HEK293 (cell line): Measurements from ENCODE around the gene LDLRAD2.

Experiments used
- CTCF ChIA-PET: fragments of 350-600 bp; formaldehyde crosslinking; extraction: SDS; loops from one replicate; lab custom pipeline; 2021; ENCODE audit warnings: antibody characterized with exemption; lab: Yijun Ruan, JAX
- POLR2A ChIA-PET: fragments of 300-600 bp; formaldehyde crosslinking; extraction: SDS; loops from one replicate; lab custom pipeline; 2020; ENCODE audit warnings: antibody characterized with exemption, inconsistent platforms; lab: Yijun Ruan, JAX
- H3K27ac ChIP-seq: fragments of 200-500 bp; sonication (Bioruptor generic); 2 replicates; pipeline ENCODE4 v1.5.1; 2014; ENCODE audit warnings: low read depth, low read length, control low read depth, inconsistent platforms; ENCODE audit errors: extremely low read depth
- H3K36me3 ChIP-seq, 2 experiments: fragments of 200-500 bp in 1 of 2; sonication (Bioruptor generic) in 1 of 2; 1 replicate in 1 of 2; 2 replicates in 1 of 2; pipeline ENCODE4 v1.5.1; 2014 to 2017; ENCODE audit warnings: inconsistent platforms in 2 of 2, low read length in 2 of 2; ENCODE audit not compliant: control insufficient read depth in 2 of 2, insufficient read depth in 1 of 2
- H3K4me1 ChIP-seq: fragments of 200-500 bp; sonication (Bioruptor generic); 2 replicates; pipeline ENCODE4 v1.5.1; 2014; ENCODE audit warnings: mild to moderate bottlenecking, low read length, inconsistent platforms; ENCODE audit not compliant: control insufficient read depth, insufficient read depth
- H3K4me3 ChIP-seq: 2 replicates; pipeline ENCODE4 v1.5.1; 2011; ENCODE audit warnings: low read depth, mild to moderate bottlenecking, control low read depth, low read length, moderate library complexity
- H3K9me3 ChIP-seq: fragments of 200-500 bp; sonication (Bioruptor generic); 2 replicates; pipeline ENCODE4 v1.5.1; 2014; ENCODE audit warnings: low read depth, low read length, inconsistent platforms; ENCODE audit not compliant: control insufficient read depth, insufficient read depth
- AEBP2 ChIP-seq: fragments of 450-650 bp; formaldehyde crosslinking; IDR thresholded peaks from 2 replicates; pipeline ENCODE4 v1.5.1; 2016; ENCODE audit warnings: missing biosample characterization, missing genetic modification characterization, borderline replicate concordance
- ATF2 ChIP-seq: fragments of 450-650 bp; formaldehyde crosslinking; IDR thresholded peaks from 2 replicates; pipeline ENCODE4 v1.5.1; 2016; ENCODE audit warnings: missing biosample characterization, missing genetic modification characterization, low read depth
- GLIS2 ChIP-seq: fragments of 450-650 bp; formaldehyde crosslinking; IDR thresholded peaks from 2 replicates; pipeline ENCODE4 v1.5.1; 2016; ENCODE audit warnings: missing biosample characterization, missing genetic modification characterization
- IKZF3 ChIP-seq: fragments of 450-650 bp; IDR thresholded peaks from 2 replicates; pipeline ENCODE4 v1.5.0; 2018; ENCODE audit warnings: missing biosample characterization, mild to moderate bottlenecking, missing genetic modification characterization, moderate library complexity
- PRDM1 ChIP-seq: fragments of 450-650 bp; formaldehyde crosslinking; IDR thresholded peaks from 2 replicates; pipeline ENCODE4; 2016; ENCODE audit warnings: missing biosample characterization, missing genetic modification characterization
- REST ChIP-seq: fragments of 450-650 bp; formaldehyde crosslinking; IDR thresholded peaks from 2 replicates; pipeline ENCODE4 v1.5.1; 2016; ENCODE audit warnings: missing biosample characterization, missing genetic modification characterization
- ZBTB11 ChIP-seq: fragments of 450-650 bp; formaldehyde crosslinking; conservative IDR thresholded peaks from 2 replicates; pipeline ENCODE4 v1.5.1; 2016; ENCODE audit warnings: low read depth, missing biosample characterization, missing genetic modification characterization
- ZFP69B ChIP-seq: fragments of 450-650 bp; formaldehyde crosslinking; IDR thresholded peaks from 2 replicates; pipeline ENCODE4 v1.5.1; 2016; ENCODE audit warnings: missing biosample characterization, missing genetic modification characterization
- ZNF140 ChIP-seq: fragments of 450-650 bp; formaldehyde crosslinking; IDR thresholded peaks from 2 replicates; pipeline ENCODE4 v1.5.1; 2016; ENCODE audit warnings: missing biosample characterization, missing genetic modification characterization
- ZNF280C ChIP-seq: fragments of 450-650 bp; formaldehyde crosslinking; IDR thresholded peaks from 2 replicates; pipeline ENCODE4 v1.5.1; 2016; ENCODE audit warnings: missing biosample characterization, missing genetic modification characterization
- ZNF311 ChIP-seq: fragments of 450-650 bp; formaldehyde crosslinking; IDR thresholded peaks from 2 replicates; pipeline ENCODE4 v1.5.1; 2017; ENCODE audit warnings: missing biosample characterization, missing genetic modification characterization, borderline replicate concordance
- ZNF510 ChIP-seq: fragments of 450-650 bp; formaldehyde crosslinking; IDR thresholded peaks from 2 replicates; pipeline ENCODE4 v1.5.1; 2018; ENCODE audit warnings: mild to moderate bottlenecking, missing genetic modification characterization, missing biosample characterization; ENCODE audit not compliant: insufficient replicate concordance
- ZNF518A ChIP-seq: fragments of 450-650 bp; formaldehyde crosslinking; conservative IDR thresholded peaks from 2 replicates; pipeline ENCODE4 v1.5.1; 2016; ENCODE audit warnings: low read depth, missing biosample characterization, missing genetic modification characterization
- ZNF529 ChIP-seq: fragments of 450-650 bp; formaldehyde crosslinking; IDR thresholded peaks from 2 replicates; pipeline ENCODE4 v1.5.1; 2017; ENCODE audit warnings: missing genetic modification characterization, missing biosample characterization; ENCODE audit not compliant: insufficient replicate concordance
- ZNF621 ChIP-seq: fragments of 450-650 bp; formaldehyde crosslinking; IDR thresholded peaks from 2 replicates; pipeline ENCODE4 v1.5.1; 2017; ENCODE audit warnings: missing biosample characterization, missing genetic modification characterization
- ZNF624 ChIP-seq: fragments of 450-650 bp; formaldehyde crosslinking; IDR thresholded peaks from 2 replicates; pipeline ENCODE4 v1.5.1; 2017; ENCODE audit warnings: missing biosample characterization, missing genetic modification characterization
- ZNF629 ChIP-seq: fragments of 450-650 bp; formaldehyde crosslinking; IDR thresholded peaks from 2 replicates; pipeline ENCODE4 v1.5.1; 2017; ENCODE audit warnings: missing biosample characterization, missing genetic modification characterization
- ZNF639 ChIP-seq: fragments of 450-650 bp; formaldehyde crosslinking; IDR thresholded peaks from 2 replicates; pipeline ENCODE4 v1.5.1; 2016; ENCODE audit warnings: missing biosample characterization, missing genetic modification characterization

LDLRAD2 gene

GRCh38 chr1:21815724-21816321 lies 3.8 kb downstream of the LDLRAD2 start:
- Histone ChIP-seq H3K9me3 (no peaks in the 10 kb centered on the region), H3K4me3 (no peak overlapping the region), H3K27ac (no peak overlapping the region), H3K36me3 (no peaks in the 10 kb centered on the region), H3K4me1 (no peaks in the 10 kb centered on the region)
- CTCF ChIA-PET, result no interaction called here
- POLR2A ChIA-PET, result no interaction called here
- TF ChIP-seq ZNF518A (tag by site-specific recombination) (no peak), REST (tag by site-specific recombination) (no peak), AEBP2 (tag by site-specific recombination) (no peak), ZBTB11 (tag by site-specific recombination) (no peak), ZNF624 (tag by site-specific recombination) (no peak), ZNF311 (no peak), ZNF140 (no peak), ZNF629 (tag by site-specific recombination) (no peak), GLIS2 (tag by site-specific recombination) (0 out of 2 replicates have a peak, but pooled peaks have one; percentile 21), ATF2 (tag by site-specific recombination) (no peak), ZFP69B (no peak), ZNF639 (tag by site-specific recombination) (no peak), ZNF529 (tag by site-specific recombination) (no peak), IKZF3 (tag by site-specific recombination) (no peak), ZNF510 (tag by site-specific recombination) (no peak), ZNF280C (no peak), PRDM1 (no peak), ZNF621 (tag by site-specific recombination) (no peak)
